ENCODE results near the gene JOSD1.
A peak's percentile ranks its signal among the peaks of the same experiment; 100 is the strongest.

JOSD1 gene

DNA sequence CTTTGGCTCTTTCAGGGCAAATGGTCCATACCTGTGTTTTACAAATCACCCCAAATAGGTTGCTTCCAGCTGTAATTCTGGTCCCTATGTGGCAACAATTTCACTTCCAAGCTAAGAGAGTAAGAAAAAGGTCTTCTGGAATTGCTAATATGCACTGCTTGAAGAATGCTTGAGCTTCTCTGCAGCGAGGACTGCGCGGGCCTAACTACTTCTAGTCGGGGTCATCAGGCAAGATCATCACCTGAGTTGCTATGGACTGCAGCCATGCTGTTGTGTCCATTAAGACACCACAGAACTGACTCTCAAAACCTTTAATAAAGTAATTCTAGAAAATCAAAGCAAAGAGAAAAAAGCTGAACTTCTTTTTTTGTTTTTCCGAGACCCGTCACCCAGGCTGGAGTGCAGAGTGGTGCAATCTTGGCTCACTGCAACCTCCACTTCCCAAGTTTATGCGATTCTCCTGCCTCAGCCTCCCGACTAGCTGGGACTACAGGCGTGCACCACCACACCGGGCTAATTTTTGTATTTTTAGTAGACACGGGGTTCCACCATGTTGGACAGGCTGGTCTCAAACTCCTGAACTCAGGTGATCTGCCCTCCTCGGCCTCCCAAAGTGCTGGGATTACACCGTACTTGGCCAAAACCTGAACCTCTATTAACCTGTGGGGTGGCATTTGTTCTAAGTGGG, 2.2 kb downstream of the JOSD1 start:
- peak overlapping the region; percentile 86 for H3K4me3 Mint-ChIP-seq
- peaks cover 42% of the 10 kb centered on the region for H3K4me1 Mint-ChIP-seq (ENCODE audit: low read depth)
- H3K27ac Mint-ChIP-seq, result peak overlapping the region; percentile 88
- H3K27me3 Mint-ChIP-seq (ENCODE audit: low read depth), result no peaks in the 10 kb centered on the region
- H3K9me3 Mint-ChIP-seq, result no peaks in the 10 kb centered on the region
- H3K36me3 Mint-ChIP-seq (ENCODE audit: low read depth), result peaks cover 26% of the 10 kb centered on the region

DNA sequence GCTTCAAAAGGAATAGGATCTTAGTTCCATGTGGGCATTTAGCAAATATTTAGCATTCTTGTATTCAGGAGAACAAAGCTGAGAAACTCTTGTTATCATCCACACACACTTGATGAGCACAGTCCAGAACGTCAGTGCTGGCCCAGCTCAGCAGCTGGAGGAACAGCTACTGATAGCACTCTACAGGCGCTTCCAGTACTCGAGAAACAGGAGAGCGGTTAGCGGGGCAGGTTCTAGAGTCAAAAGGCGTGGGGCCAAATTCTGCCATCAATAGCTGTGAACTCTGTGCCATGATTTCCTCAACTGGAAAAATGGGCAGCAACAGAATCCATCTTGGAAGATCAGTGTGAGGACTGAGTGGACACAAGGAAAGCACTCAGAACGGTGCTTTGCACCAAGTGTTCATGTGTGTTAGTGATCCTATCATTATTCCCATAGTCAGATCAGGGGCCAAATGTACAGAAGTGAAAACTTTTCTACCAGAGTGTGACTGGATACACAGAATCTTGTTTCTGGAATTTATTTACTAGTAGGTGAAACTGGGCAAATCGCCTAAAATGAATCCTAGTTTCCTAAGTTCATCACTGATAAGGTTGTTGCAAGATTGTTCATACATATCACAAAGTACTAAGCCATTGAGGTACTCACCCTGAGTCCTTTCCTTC, 3.2 kb downstream of the JOSD1 start:
- Mint-ChIP-seq H3K9me3 (no peaks in the 10 kb centered on the region), H3K4me3 (peak overlapping the region; percentile 86), H3K36me3 (ENCODE audit: low read depth) (peaks cover 30% of the 10 kb centered on the region), H3K27ac (peak overlapping the region; percentile 88), H3K27me3 (ENCODE audit: low read depth) (no peaks in the 10 kb centered on the region), H3K4me1 (ENCODE audit: low read depth) (peaks cover 49% of the 10 kb centered on the region)

DNA sequence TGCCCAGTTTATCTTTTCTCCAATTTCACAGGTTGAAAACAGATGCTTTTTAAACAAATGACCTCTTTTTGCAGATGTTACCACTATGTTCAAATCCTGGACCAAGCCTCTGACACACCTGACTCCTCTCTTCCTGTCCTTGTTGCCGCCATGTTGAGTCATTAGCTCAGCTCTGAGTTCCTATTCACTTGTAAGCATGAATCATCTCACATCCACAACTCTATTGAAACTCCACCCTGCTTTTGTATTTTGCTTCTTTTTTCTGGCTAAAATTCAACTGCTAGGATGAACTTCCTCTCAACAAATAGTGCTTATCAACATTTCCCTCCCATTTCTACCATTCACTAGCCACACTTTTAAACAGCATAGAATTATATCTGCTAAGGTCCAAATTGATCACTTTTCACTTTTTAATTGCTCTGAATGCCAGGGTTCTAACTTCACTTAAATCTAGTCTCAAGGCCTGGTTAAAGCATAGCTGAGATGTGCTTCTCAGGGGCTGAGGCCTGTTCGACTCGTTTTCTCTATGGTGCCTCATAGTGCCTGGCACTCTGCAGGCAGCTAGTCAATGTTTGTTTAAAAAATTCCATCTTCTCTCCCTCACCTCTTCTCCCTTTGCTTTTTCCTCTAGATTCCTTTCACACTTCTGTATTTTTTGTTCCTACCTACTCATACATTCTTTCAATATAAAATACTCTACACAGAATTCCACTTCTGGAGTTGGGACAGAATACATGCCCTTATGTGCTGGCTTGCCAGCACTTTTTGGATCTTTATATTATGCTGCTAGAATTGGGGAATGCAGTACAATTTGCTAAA, 3.9 kb downstream of the JOSD1 start:
- H3K4me3 Mint-ChIP-seq, result peak overlapping the region; percentile 86
- H3K9me3 Mint-ChIP-seq, result no peaks in the 10 kb centered on the region
- peak overlapping the region; percentile 88 for H3K27ac Mint-ChIP-seq
- peaks cover 49% of the 10 kb centered on the region for H3K4me1 Mint-ChIP-seq (ENCODE audit: low read depth)
- peaks cover 30% of the 10 kb centered on the region for H3K36me3 Mint-ChIP-seq (ENCODE audit: low read depth)
- no peaks in the 10 kb centered on the region for H3K27me3 Mint-ChIP-seq (ENCODE audit: low read depth)

- H3K4me1 Mint-ChIP-seq (ENCODE audit: low read depth), result peaks cover 44% of the 10 kb centered on the region
- no peaks in the 10 kb centered on the region for H3K9me3 Mint-ChIP-seq
- H3K27ac Mint-ChIP-seq, result peak overlapping the region; percentile 3
- peak overlapping the region; percentile 1 for H3K4me3 Mint-ChIP-seq
- H3K36me3 Mint-ChIP-seq (ENCODE audit: low read depth), result peaks cover 34% of the 10 kb centered on the region
- H3K27me3 Mint-ChIP-seq (ENCODE audit: low read depth), result no peaks in the 10 kb centered on the region
These were observed 5.8 kb downstream of the JOSD1 start for GRCh38 chr22:38694940-38695339.

DNA sequence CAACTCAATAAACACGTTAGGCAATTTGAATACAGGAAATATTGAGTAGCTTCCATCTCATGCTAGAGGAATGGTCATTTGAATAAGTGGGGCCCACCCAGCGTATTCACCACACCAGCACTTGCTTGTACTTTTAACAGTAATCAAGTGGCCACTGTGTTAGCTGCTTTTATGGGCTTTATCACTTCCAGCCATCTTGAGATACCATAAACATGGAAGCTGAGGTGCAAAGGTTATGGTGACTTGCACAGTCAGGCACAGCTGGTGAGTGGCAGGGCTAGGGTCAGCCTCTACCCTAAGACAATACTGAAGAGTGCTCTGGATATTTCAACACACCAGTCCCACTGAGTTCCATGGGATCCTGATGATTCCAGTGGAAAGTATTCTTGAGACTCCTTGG, 6.7 kb downstream of the JOSD1 start:
- no peak overlapping the region for H3K4me3 Mint-ChIP-seq
- no peaks in the 10 kb centered on the region for H3K27me3 Mint-ChIP-seq (ENCODE audit: low read depth)
- H3K4me1 Mint-ChIP-seq (ENCODE audit: low read depth), result peaks cover 35% of the 10 kb centered on the region
- H3K27ac Mint-ChIP-seq, result no peak overlapping the region
- no peaks in the 10 kb centered on the region for H3K9me3 Mint-ChIP-seq
- H3K36me3 Mint-ChIP-seq (ENCODE audit: low read depth), result peaks cover 34% of the 10 kb centered on the region

GRCh38 chr22:38689651-38690050, 11.1 kb downstream of the JOSD1 start:
- H3K27me3 Mint-ChIP-seq (ENCODE audit: low read depth), result no peaks in the 10 kb centered on the region
- H3K9me3 Mint-ChIP-seq, result no peaks in the 10 kb centered on the region
- no peak overlapping the region for H3K4me3 Mint-ChIP-seq
- peak overlapping the region; percentile 26 for H3K27ac Mint-ChIP-seq
- H3K4me1 Mint-ChIP-seq (ENCODE audit: low read depth), result peaks cover 8% of the 10 kb centered on the region
- peaks cover 34% of the 10 kb centered on the region for H3K36me3 Mint-ChIP-seq (ENCODE audit: low read depth)

DNA sequence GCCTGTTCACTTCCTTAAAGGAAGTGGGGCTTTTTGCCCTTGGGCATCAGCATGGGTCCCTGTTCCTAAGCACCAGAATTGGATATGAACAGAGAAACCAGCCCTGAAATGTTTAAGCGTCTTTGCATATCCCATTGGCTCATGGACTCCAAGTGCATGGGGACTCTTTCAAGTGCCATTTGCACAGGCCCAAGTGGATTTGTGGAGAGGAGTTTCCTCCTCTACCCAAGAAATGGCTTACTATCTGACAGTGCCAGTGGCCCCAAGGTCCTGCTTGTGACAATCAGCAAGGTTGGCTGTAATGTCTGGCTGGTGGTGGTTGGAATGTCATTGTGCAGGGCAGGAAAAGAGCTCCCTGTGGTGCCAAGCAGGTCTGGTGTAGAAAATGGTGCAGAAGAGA, 15.0 kb downstream of the JOSD1 start:
- Mint-ChIP-seq H3K9me3 (no peaks in the 10 kb centered on the region), H3K4me3 (no peak overlapping the region), H3K27me3 (ENCODE audit: low read depth) (no peaks in the 10 kb centered on the region), H3K36me3 (ENCODE audit: low read depth) (peaks cover 37% of the 10 kb centered on the region), H3K27ac (no peak overlapping the region), H3K4me1 (ENCODE audit: low read depth) (peaks cover 14% of the 10 kb centered on the region)

- no peak overlapping the region for H3K4me3 Mint-ChIP-seq
- peaks cover 35% of the 10 kb centered on the region for H3K36me3 Mint-ChIP-seq (ENCODE audit: low read depth)
- H3K27me3 Mint-ChIP-seq (ENCODE audit: low read depth), result no peaks in the 10 kb centered on the region
- H3K4me1 Mint-ChIP-seq (ENCODE audit: low read depth), result peaks cover 14% of the 10 kb centered on the region
- H3K9me3 Mint-ChIP-seq, result no peaks in the 10 kb centered on the region
- H3K27ac Mint-ChIP-seq, result no peak overlapping the region
These were observed 15.8 kb downstream of the JOSD1 start for GRCh38 chr22:38684895-38685294.

GRCh38 chr22:38681582-38682335, 19.0 kb downstream of the JOSD1 start, which contains the start of gene TOMM22:
Gene TOMM22 (plus strand): TSS chr22:38681957. CDS start chr22:38681979, 22 bp downstream.
- H3K4me1 Mint-ChIP-seq (ENCODE audit: low read depth), result peaks cover 16% of the 10 kb centered on the region
- no peaks in the 10 kb centered on the region for H3K27me3 Mint-ChIP-seq (ENCODE audit: low read depth)
- H3K9me3 Mint-ChIP-seq, result no peaks in the 10 kb centered on the region
- H3K27ac Mint-ChIP-seq, result peak within 1 kb of the TSS; percentile 97
- peak within 1 kb of the TSS; percentile 97 for H3K4me3 Mint-ChIP-seq
- peaks cover 25% of the 10 kb centered on the region for H3K36me3 Mint-ChIP-seq (ENCODE audit: low read depth)

GRCh38 chr22:38675833-38676232, 24.9 kb downstream of the JOSD1 start:
- H3K9me3 Mint-ChIP-seq, result no peaks in the 10 kb centered on the region
- H3K27ac Mint-ChIP-seq, result no peak overlapping the region
- peaks cover 16% of the 10 kb centered on the region for H3K36me3 Mint-ChIP-seq (ENCODE audit: low read depth)
- no peaks in the 10 kb centered on the region for H3K27me3 Mint-ChIP-seq (ENCODE audit: low read depth)
- no peak overlapping the region for H3K4me3 Mint-ChIP-seq
- peaks cover 2% of the 10 kb centered on the region for H3K4me1 Mint-ChIP-seq (ENCODE audit: low read depth)

DNA sequence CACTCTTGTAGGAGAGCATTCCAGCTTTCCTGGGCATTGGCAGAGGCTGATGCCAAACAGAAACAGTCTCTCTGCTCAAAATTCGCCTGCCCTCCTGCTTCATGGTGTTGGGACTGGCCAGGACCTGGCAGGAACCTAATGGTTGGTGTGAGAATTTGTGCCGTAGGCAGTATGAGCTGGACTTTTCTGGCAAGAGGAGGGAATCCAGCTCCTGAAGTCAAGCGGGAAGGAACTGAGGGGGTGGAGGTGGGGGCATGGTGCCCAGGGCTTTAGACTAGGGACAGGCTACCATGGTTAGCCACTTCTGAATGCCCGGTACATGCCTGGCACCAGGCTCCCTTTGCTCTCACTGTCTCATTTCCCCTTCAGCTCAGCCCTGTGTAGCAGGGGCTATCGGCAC, 25.9 kb downstream of the JOSD1 start:
- Mint-ChIP-seq H3K36me3 (ENCODE audit: low read depth) (peaks cover 19% of the 10 kb centered on the region), H3K27me3 (ENCODE audit: low read depth) (no peaks in the 10 kb centered on the region), H3K4me1 (ENCODE audit: low read depth) (peaks cover 2% of the 10 kb centered on the region), H3K27ac (no peak overlapping the region), H3K9me3 (no peaks in the 10 kb centered on the region), H3K4me3 (no peak overlapping the region)

DNA sequence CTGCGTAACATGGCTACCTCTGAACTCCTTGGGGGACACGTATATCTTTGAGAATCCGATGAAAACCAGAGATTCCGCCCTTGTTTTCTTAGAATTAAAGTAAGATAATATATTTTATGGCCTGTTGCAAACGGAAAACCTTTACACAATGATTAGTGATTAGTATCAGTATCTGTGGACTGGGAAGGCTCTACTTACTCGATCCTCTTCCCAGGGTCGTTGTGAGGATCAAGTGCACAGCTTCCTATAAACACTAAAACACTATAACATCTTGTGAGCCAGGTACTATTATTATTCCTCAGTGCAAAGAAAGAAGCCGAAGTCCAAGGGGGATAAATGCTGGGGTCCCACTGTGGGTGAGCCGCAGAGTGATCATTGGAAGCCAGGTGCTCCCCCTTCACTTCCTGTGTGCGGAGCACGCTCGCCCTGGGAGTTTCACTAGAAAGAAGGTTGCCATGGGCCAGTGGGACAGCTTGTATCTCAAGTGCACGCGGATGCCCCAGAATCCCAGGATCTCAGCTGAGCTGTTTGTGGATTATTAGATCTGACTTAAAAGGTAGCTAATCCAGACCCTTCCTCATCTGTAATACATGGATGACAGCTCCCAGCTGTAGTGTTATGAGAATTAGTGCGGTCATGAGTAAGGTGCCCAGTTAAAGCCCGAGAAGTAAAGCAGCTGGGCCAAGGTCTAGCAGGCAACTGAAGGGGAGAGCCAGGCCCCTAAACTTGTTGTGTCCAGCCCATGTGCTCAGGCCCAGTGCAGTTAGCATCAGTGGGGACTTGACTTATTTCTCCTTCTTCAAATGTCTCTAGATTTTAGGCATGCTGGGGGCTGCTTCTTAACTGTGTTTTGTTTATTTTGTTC, 43.5 kb downstream of the JOSD1 start:
- Mint-ChIP-seq H3K27ac (peak overlapping the region; percentile 98), H3K27me3 (ENCODE audit: low read depth) (no peaks in the 10 kb centered on the region), H3K9me3 (no peaks in the 10 kb centered on the region), H3K4me3 (peak overlapping the region; percentile 94), H3K36me3 (ENCODE audit: low read depth) (no peaks in the 10 kb centered on the region), H3K4me1 (ENCODE audit: low read depth) (peaks cover 19% of the 10 kb centered on the region)

- no peaks in the 10 kb centered on the region for H3K27me3 Mint-ChIP-seq (ENCODE audit: low read depth)
- H3K27ac Mint-ChIP-seq, result peak within 1 kb of the TSS; percentile 98
- no peaks in the 10 kb centered on the region for H3K9me3 Mint-ChIP-seq
- H3K4me3 Mint-ChIP-seq, result peak within 1 kb of the TSS; percentile 94
- H3K36me3 Mint-ChIP-seq (ENCODE audit: low read depth), result no peaks in the 10 kb centered on the region
- H3K4me1 Mint-ChIP-seq (ENCODE audit: low read depth), result peaks cover 19% of the 10 kb centered on the region
These were observed 44.3 kb downstream of the JOSD1 start, which contains the start of the genes CBY1 and FAM227A for GRCh38 chr22:38656256-38657044. Gene CBY1 (plus strand): TSS chr22:38656638. CDS start chr22:38668055, 11,417 bp downstream. Gene FAM227A (minus strand): TSS chr22:38656392. CDS start chr22:38650168, 6,224 bp downstream.

Data from T-helper 1 cell treated with Interleukin-12 subunit alpha and Interleukin-12 subunit beta and Interleukin-4 antibody, amounts not matched to agents 30 μg/mL and 1 μg/mL, for 36 hours (primary cell).